Tongue (tissue), 2 donors: ENCODE results near the gene OR10G8. TPM values are rescaled to one million over a fixed set of nuclear protein-coding genes. Genes with fewer than 3 reads are reported as not detected.
A peak's percentile ranks its signal among the peaks of the same experiment; 100 is the strongest.

Source experiments
- DNase-seq: peaks from one replicate; pipeline ENCODE4 v3.0.0-alpha.2; 2015
- total RNA-seq: library from RNA; depleted of rRNA; stranded (reverse); fragments of >200 nt; gene quantifications from one replicate; pipeline ENCODE4 v1.2.3, GENCODE V29; 2014

Gene OR10G8
- total RNA-seq, 1 donor from 2014 or later: not detected

GRCh38 chr11:124078591-124078990, 52.0 kb downstream of the OR10G8 start:
- DNase-seq: no peak

GRCh38 chr11:124079631-124080326, 53.2 kb downstream of the OR10G8 start:
- peak; percentile 41 for DNase-seq

Other genes starting within 250 kb of the OR10G8 start
- gene OR6M1, start 220.4 kb upstream of the OR10G8 start, total RNA-seq: not detected
- gene TMEM225, start 141.1 kb upstream of the OR10G8 start, total RNA-seq: not detected
- gene OR8D4, start 124.6 kb upstream of the OR10G8 start, total RNA-seq: 0.21 TPM
- not detected for gene OR4D5, start 87.2 kb upstream of the OR10G8 start, total RNA-seq
- not detected for gene OR6T1, start 83.0 kb upstream of the OR10G8 start, total RNA-seq
- not detected for gene OR10S1, start 49.0 kb upstream of the OR10G8 start, total RNA-seq
- gene OR10G6, start 31.6 kb upstream of the OR10G8 start, total RNA-seq: not detected
- gene OR10G4, start 13.8 kb upstream of the OR10G8 start, total RNA-seq: not detected
- gene OR10G9, start 3.8 kb upstream of the OR10G8 start, total RNA-seq: not detected
- gene OR10G7, start 14.5 kb downstream of the OR10G8 start, total RNA-seq: not detected
- 110 TPM for gene VWA5A, start 88.7 kb downstream of the OR10G8 start, total RNA-seq
- 0.31 TPM for gene OR10D3, start 156.5 kb downstream of the OR10G8 start, total RNA-seq
- gene OR8G1, start 214.3 kb downstream of the OR10G8 start, total RNA-seq: not detected
- gene OR8G5, start 229.6 kb downstream of the OR10G8 start, total RNA-seq: not detected